GM12865 (cell line): Measurements from ENCODE around the gene WNT11.

ENCODE experiments used
- DNase-seq: peaks from one replicate; pipeline ENCODE4 v3.0.0; 2010; ENCODE audit warnings: low read depth
- H3K4me3 ChIP-seq: 2 replicates; pipeline ENCODE4 v1.5.1; 2011; ENCODE audit warnings: mild to moderate bottlenecking, low read depth, low read length, control low read depth
- CTCF ChIP-seq: IDR thresholded peaks from 2 replicates; pipeline ENCODE4 v1.5.1; 2011; ENCODE audit warnings: low read length, control low read depth, low read depth, inconsistent platforms; ENCODE audit not compliant: insufficient read depth; ENCODE audit errors: missing control alignments

The WNT11 gene

GRCh38 chr11:76206327-76207081 is at the start of gene WNT11:
WNT11 (minus strand) TSS chr11:76206502; CDS start chr11:76206407, 95 bp downstream.
- peak within 1 kb of the TSS; percentile 42 for H3K4me3 ChIP-seq
- peak; percentile 43 for DNase-seq
- TF ChIP-seq CTCF, result no peak

GRCh38 chr11:76253416-76253815 is 47.1 kb upstream of the WNT11 start:
- no peak for DNase-seq
- no peak overlapping the region for H3K4me3 ChIP-seq
- no peak for TF ChIP-seq CTCF

- DNase-seq, result no peak
Observed at GRCh38 chr11:76252631-76253070, 46.3 kb upstream of the WNT11 start.

GRCh38 chr11:76251576-76251975 is 45.3 kb upstream of the WNT11 start:
- no peak for DNase-seq
- no peak overlapping the region for H3K4me3 ChIP-seq
- TF ChIP-seq CTCF, result no peak

More at GRCh38 chr11:76252631-76253070, 46.3 kb upstream of the WNT11 start:
- no peak for TF ChIP-seq CTCF
- no peak overlapping the region for H3K4me3 ChIP-seq

GRCh38 chr11:76251226-76251575 is 44.9 kb upstream of the WNT11 start:
- no peak for TF ChIP-seq CTCF
- no peak overlapping the region for H3K4me3 ChIP-seq
- no peak for DNase-seq

GRCh38 chr11:76250520-76251225 is 44.4 kb upstream of the WNT11 start:
- no peak for TF ChIP-seq CTCF

GRCh38 chr11:76249195-76249741 is 43.0 kb upstream of the WNT11 start:
- H3K4me3 ChIP-seq, result no peak overlapping the region
- DNase-seq, result no peak
- no peak for TF ChIP-seq CTCF

More at GRCh38 chr11:76250520-76251225, 44.4 kb upstream of the WNT11 start:
- H3K4me3 ChIP-seq, result no peak overlapping the region
- DNase-seq, result peak; percentile 14
